Fibroblast of mammary gland (primary cell): ENCODE results near the gene CA11.

ENCODE experiments used
- DNase-seq: peaks from one replicate; pipeline ENCODE4 v3.0.0-alpha.2; 2010; ENCODE audit warnings: low read depth
- H3K4me3 ChIP-seq: 2 replicates; pipeline ENCODE4 v1.5.1; 2011; ENCODE audit warnings: low read depth, mild to moderate bottlenecking, low read length, moderate library complexity; ENCODE audit not compliant: control insufficient read depth
- CTCF ChIP-seq: conservative IDR thresholded peaks from 2 replicates; pipeline ENCODE4 v1.5.1; 2011; ENCODE audit warnings: low read depth, low read length, inconsistent platforms; ENCODE audit not compliant: control insufficient read depth, insufficient read depth

CA11 gene

GRCh38 chr19:48613024-48613851, 32.7 kb downstream of the CA11 start:
- DNase-seq = no peak
- TF ChIP-seq CTCF = no peak
- no peak overlapping the region for H3K4me3 ChIP-seq

- TF ChIP-seq CTCF = no peak
- H3K4me3 ChIP-seq = no peak overlapping the region
- no peak for DNase-seq
Measured at GRCh38 chr19:48611872-48612271, 34.1 kb downstream of the CA11 start.

GRCh38 chr19:48609571-48610108, 36.3 kb downstream of the CA11 start:
- no peak for DNase-seq
- no peak for TF ChIP-seq CTCF
- H3K4me3 ChIP-seq = no peak overlapping the region

GRCh38 chr19:48608798-48609263, 37.2 kb downstream of the CA11 start:
- TF ChIP-seq CTCF = peak; percentile 53
- DNase-seq = peak; percentile 48
- no peak overlapping the region for H3K4me3 ChIP-seq

GRCh38 chr19:48607359-48607755, 38.6 kb downstream of the CA11 start:
- H3K4me3 ChIP-seq = no peak overlapping the region

More at GRCh38 chr19:48607359-48607755, 38.6 kb downstream of the CA11 start:
- TF ChIP-seq CTCF = no peak
- DNase-seq = no peak
